NCI-H1105 (cell line): ENCODE results near the gene SLC10A7.

Experiments
- DNase-seq: peaks from one replicate; lab custom pipeline; 2025; lab: John Stamatoyannopoulos, UW

The SLC10A7 gene

DNA sequence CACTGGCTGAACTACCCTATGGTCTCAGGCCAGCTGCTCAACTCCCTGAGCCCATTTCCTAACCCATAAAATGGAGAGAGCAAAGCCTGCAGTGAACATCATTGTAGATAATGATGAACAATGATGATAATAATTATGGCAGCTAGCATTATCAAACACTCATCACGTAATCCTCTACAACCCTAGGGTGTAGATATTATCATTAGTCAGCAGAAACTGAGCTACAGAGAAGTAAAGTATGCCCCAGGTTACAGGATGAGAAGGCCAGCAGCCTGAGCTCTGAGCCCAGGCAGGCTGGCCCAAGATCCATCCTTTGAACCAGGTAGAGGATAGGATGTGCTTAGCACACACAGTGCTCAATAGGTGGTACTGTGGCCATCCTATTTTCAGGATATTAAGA lies 264.2 kb downstream of the SLC10A7 start:
- no peak for DNase-seq

DNA sequence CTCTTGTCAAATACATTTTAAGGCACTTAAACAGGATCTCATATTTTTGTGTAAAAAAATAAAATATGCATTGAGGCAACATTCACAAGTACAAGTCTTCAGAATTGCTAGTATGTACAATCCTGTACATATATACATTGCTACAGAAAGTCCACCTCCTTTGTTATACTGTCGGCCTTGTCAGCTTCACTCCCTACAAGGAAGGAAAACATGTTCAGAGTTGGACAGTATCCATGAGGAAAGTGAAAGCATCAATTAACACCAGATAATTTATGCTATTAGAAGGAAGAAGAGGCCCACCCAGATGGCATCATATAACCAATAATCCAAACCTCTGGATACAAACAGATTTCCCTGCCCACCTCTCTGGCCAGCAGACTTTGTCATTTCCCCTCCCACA lies 265.4 kb downstream of the SLC10A7 start:
- no peak for DNase-seq

GRCh38 chr4:146255874-146256273 lies 265.9 kb downstream of the SLC10A7 start:
- no peak for DNase-seq

- no peak for DNase-seq
Measured at GRCh38 chr4:146255463-146255862, 266.3 kb downstream of the SLC10A7 start.

GRCh38 chr4:146252969-146253611 lies 268.6 kb downstream of the SLC10A7 start:
- no peak for DNase-seq

DNA sequence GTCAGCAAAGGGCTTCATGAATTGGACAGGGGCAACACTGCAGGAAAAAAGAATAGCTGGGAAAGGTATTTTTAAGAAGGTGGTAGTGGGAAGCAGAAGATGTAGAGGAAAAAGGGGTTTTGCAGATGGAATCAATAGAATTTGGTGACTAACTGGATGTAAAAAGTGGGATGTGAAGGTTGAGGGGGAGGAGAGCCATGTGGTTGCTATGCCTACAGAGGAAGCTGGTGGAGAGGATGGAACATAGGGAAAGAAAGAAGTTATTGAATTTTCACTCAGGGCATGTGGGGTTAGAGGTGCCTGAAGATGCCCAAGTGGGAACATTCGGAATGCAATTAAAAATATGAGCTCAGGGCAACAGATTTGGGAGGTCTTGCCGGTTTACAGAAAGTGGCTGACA lies 274.4 kb downstream of the SLC10A7 start:
- DNase-seq, result no peak

GRCh38 chr4:146246381-146246780 lies 275.4 kb downstream of the SLC10A7 start:
- DNase-seq, result no peak

- DNase-seq, result no peak
Measured at GRCh38 chr4:146245850-146246249, 275.9 kb downstream of the SLC10A7 start.

DNA sequence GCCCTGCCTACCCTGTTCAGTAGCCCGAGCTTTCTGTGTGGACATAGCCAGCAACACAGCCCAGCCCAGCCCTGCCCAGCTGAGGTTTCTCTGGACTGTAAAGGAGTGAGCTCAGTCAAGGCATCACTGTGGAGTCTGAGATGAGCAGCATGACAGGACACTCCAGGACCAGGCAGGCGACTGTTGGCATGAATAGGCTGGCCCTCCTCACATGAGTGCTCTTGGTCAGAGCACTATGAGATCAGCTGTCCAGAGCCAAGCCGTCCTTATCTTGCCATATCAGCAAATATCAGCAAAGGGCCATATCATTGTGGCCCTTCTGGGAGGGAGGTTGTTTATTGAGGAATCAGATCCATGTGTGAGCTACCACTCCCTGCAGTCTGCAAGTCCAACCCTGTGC lies 276.5 kb downstream of the SLC10A7 start:
- no peak for DNase-seq

- DNase-seq, result no peak
Measured at GRCh38 chr4:146244496-146244895, 277.2 kb downstream of the SLC10A7 start.

GRCh38 chr4:146243883-146244277 lies 277.9 kb downstream of the SLC10A7 start:
- no peak for DNase-seq

DNA sequence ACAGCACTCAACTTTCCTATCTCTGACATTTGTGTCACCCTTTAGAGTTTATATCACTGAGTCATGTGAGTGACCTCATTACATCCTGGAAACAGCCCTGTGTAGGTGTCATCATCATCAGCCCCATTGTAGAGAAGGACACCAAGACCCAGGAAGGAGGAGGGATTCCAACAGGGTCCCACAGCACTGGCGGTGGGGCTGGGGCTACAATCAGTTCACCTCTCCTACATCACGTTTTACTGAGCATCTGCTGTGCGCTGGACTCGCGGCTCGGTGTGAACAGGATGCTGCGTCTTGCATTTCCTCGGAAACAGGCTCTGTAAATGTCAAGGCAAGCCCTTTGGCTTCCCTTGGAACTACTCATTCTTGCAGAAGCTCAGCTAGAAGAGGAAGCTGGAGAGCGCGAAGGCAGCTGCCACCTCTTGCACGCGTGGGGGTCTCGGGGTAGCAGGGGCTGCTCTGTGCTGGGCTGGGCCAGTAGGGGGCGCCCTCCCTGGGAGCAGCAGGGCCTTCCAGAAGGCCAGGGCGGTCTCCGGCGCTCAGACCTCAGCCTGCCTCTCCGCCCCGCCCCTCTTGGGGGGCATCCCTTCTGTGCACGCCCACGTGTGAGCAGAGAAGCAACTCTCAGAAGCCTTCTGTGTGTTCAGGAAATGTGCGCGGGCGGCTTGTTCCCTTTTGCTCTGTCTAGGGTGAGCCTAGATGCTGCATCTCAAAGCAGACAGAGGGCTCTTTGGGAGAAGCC lies 278.4 kb downstream of the SLC10A7 start:
- no peak for DNase-seq

- DNase-seq, result no peak
Measured at GRCh38 chr4:146238107-146238506, 283.6 kb downstream of the SLC10A7 start.

GRCh38 chr4:146237092-146237491 lies 284.6 kb downstream of the SLC10A7 start:
- DNase-seq, result no peak

DNA sequence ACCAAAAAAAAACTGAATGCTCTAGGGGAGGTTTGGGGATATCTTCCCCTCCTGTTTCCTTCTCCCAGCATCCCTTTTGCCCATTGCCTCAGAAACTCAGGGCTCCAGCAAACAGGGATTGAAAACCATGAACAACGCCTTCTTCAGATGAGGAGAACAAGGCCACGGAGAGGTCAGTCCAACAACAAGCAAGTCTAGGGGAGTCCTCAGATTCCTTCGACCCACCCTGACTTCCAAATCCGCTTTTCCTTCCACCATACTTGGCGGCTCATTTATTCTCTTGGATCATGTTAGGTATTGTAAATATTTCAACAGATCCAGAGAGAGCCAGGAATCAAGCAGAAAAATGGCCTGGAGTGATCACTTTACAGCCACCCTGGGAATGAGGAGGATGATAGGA lies 285.5 kb downstream of the SLC10A7 start:
- no peak for DNase-seq

DNA sequence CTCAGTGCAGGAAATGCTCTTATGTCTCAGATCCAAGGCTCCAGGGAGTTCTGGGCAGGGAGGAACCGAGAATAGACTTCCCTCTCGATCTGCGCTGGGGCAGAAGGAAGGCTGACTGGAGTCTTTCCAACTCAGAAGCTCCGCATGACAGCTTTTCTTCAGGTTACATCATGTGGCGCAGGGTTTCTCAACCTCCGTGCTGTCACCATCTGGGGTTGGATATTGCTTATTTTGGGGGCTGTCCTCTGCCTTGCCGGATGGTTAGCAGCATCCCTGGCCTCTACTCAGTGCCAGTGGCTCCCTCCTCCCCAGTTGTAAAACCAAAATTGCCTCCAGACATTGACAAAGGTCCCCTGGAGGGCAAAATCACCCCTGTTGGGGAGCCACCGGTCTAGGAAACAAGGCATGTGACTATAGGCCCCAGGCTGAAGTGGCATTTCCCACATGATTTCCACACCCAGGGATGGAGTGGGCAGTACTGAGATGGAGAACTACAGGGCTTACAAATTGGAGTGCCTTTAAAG lies 286.0 kb downstream of the SLC10A7 start:
- DNase-seq, result no peak

DNA sequence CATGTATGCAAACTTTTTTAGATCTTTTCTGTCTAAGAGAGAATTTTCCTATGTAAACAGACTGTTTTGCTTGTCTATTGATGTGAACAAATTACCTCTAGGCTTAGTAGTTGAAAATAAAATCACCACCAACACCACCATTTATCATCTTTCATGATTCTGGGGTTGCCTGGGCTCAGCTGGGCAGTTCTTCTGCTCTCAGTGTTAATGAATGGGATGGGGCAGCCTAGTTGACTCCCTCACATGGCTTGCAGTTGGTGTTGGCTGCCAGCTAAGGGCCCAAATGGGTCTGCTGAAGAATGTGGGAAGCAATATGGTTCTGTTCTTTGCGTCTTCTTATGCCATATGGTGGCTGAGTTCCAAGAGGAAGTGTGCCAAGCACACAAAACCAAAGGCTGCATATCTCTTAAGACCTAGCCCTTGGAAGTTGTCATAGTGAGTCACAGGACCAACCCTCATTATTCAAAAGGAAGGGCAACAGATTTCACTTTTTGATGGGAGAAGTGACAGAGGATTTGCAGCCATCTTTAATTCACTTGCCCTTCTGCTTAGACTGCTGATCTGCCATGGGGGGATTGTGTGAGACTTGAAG lies 289.5 kb downstream of the SLC10A7 start:
- no peak for DNase-seq

DNA sequence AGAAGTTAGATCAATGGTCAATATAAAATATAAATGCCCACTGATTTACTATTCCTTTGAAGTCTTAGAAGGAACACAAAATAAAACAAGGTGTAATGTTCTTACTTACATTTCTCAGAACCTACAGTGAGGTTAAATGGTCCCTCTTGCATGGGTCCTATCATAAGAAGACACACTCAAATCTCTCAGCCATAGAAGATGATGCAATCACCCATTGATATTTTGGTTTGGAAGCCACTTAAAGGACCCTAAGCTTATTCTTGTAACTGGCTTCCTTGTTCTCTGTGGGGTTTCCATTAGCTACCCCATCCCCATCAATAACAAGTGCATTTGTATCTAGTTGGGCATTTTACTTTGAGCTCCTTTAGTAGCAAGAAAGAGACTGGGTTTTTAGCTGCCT lies 292.3 kb downstream of the SLC10A7 start:
- DNase-seq, result no peak

DNA sequence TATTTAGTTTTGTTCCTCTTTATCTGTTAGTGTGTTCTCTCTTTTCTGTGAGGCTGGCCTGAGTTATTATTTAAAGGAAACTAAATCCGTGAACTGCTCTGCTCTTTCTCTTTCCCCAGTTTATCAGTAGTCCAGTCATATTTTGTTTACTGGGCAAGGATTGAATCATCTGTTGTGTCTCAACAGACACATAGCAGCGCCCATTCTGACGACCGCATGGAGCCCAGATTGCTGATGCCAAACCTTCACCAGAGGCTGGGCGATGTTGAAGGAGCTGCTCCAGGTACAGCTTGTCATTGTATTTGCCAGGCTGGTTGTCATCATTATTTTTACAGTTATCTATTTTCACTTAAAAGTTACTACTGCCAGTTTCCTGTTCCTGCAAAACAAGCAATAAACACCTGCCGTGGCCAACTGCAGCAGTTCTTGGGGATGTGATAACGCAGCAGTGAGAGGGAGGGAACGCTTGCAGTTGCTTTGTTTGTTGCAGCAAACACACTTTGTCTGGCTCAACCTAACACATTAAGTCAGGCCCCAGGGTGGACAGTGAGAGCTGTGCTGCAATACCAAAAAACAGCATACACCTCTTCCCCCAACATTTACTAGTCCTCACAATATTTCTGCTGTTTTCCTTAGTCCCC lies 297.3 kb downstream of the SLC10A7 start:
- no peak for DNase-seq

DNA sequence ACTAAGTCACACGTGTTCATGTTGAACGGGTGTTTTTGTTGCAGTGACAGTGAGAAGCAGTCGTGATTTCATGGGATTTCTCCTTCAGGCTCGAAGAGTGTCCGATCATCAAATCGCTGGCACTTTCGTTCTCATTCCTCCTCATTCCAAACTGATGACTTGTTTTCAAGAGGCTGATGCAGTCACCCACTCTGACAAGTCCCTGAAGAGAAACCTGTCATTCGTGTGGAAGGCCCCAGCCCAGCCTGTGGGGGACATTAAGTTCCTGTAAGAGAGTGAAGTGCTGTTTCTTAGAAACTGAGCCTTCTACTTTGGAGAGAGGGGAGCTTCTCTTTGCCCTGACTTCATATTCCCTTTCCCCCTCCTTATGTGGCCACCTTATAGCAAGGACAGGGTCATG lies 299.4 kb downstream of the SLC10A7 start:
- no peak for DNase-seq

DNA sequence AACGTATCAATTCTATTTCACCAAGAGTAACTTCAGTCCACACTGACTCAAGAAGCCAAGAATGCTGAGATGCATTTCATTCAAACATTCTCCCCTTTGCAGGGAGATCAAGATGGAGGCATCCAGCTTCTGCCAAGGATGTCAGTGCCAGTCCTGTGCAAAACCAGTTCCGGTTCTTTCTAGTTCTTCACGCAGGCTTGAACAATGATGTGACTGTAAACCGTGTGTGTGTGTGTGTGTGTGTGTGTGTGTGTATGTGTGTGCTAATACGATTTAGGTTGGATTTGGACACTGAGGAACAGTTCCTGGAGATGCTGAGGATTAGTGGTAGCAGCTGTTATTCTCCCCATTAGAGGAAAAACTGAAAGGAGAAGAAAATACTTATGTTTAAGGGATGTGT lies 307.5 kb downstream of the SLC10A7 start, which contains the start of gene REELD1:
TSS of gene REELD1 (plus strand) at position 301 of the 400 bp plus-strand sequence. CDS start 2,415 bp downstream, outside the sequence.
- no peak for DNase-seq

- no peak for DNase-seq
Measured at GRCh38 chr4:146212781-146213180, 309.0 kb downstream of the SLC10A7 start.

- DNase-seq, result no peak
Measured at GRCh38 chr4:146211440-146211839, 310.3 kb downstream of the SLC10A7 start.
